C4-2B (cell line): Measurements from ENCODE around the gene TPGS1.
A peak's percentile ranks its signal among the peaks of the same experiment; 100 is the strongest.

Experiments used
- H3K27ac ChIP-seq: fragments of 450-650 bp; 2 replicates; pipeline ENCODE4 v1.5.1; 2017
- CTCF ChIP-seq: fragments of 450-650 bp; conservative IDR thresholded peaks from 2 replicates; pipeline ENCODE4 v1.5.1; 2017; ENCODE audit warnings: mild to moderate bottlenecking
- ZFX ChIP-seq: fragments of 450-650 bp; IDR thresholded peaks from 2 replicates; pipeline ENCODE4 v1.6.1; 2017

The TPGS1 gene

GRCh38 chr19:532561-533363, 25.5 kb downstream of the TPGS1 start:
- H3K27ac ChIP-seq = peak overlapping the region; percentile 84
- TF ChIP-seq CTCF = peak; percentile 76
- TF ChIP-seq ZFX = peak; percentile 31; the same call in 1 of the 2 replicates

GRCh38 chr19:533364-534058, 26.2 kb downstream of the TPGS1 start:
- peak overlapping the region; percentile 84 for H3K27ac ChIP-seq
- TF ChIP-seq ZFX (no peak), CTCF (no peak)

GRCh38 chr19:534088-534487, 26.8 kb downstream of the TPGS1 start:
- H3K27ac ChIP-seq = peak overlapping the region; percentile 84
- TF ChIP-seq ZFX = no peak
- no peak for TF ChIP-seq CTCF

- TF ChIP-seq CTCF = no peak
These were observed 27.9 kb downstream of the TPGS1 start for GRCh38 chr19:535017-535835.

GRCh38 chr19:536031-536880, 29.0 kb downstream of the TPGS1 start:
- H3K27ac ChIP-seq = peak overlapping the region; percentile 68
- no peak for TF ChIP-seq ZFX
- no peak for TF ChIP-seq CTCF

More at GRCh38 chr19:535017-535835, 27.9 kb downstream of the TPGS1 start:
- H3K27ac ChIP-seq = peak overlapping the region; percentile 68

GRCh38 chr19:536881-537404, 29.6 kb downstream of the TPGS1 start:
- H3K27ac ChIP-seq = no peak overlapping the region
- no peak for TF ChIP-seq CTCF
- TF ChIP-seq ZFX = no peak
